GM10847 (cell line): ENCODE results near the gene MYRIP.

Experiments used
- POLR2A ChIP-seq: IDR thresholded peaks from 2 replicates; pipeline ENCODE4 v1.6.1; 2011; ENCODE audit not compliant: insufficient read length; ENCODE audit errors: extremely low read depth

MYRIP gene

GRCh38 chr3:40152482-40153133 lies 343.2 kb downstream of the MYRIP start:
- TF ChIP-seq POLR2A: no peak

GRCh38 chr3:40160933-40161332 lies 351.5 kb downstream of the MYRIP start:
- no peak for TF ChIP-seq POLR2A

- TF ChIP-seq POLR2A: no peak
Measured at GRCh38 chr3:40162616-40163015, 353.2 kb downstream of the MYRIP start.

- TF ChIP-seq POLR2A: no peak
Measured at GRCh38 chr3:40166997-40167396, 357.6 kb downstream of the MYRIP start.

GRCh38 chr3:40167958-40168357 lies 358.5 kb downstream of the MYRIP start:
- TF ChIP-seq POLR2A: no peak

- no peak for TF ChIP-seq POLR2A
Measured at GRCh38 chr3:40169983-40170382, 360.6 kb downstream of the MYRIP start.

- no peak for TF ChIP-seq POLR2A
Measured at GRCh38 chr3:40170395-40170794, 361.0 kb downstream of the MYRIP start.

- no peak for TF ChIP-seq POLR2A
Measured at GRCh38 chr3:40172560-40172959, 363.2 kb downstream of the MYRIP start.

- TF ChIP-seq POLR2A: no peak
Measured at GRCh38 chr3:40173227-40173721, 363.9 kb downstream of the MYRIP start.

GRCh38 chr3:40178012-40178594 lies 368.7 kb downstream of the MYRIP start:
- TF ChIP-seq POLR2A: no peak

- TF ChIP-seq POLR2A: no peak
Measured at GRCh38 chr3:40179016-40179415, 369.6 kb downstream of the MYRIP start.

- no peak for TF ChIP-seq POLR2A
Measured at GRCh38 chr3:40181182-40181581, 371.8 kb downstream of the MYRIP start.

GRCh38 chr3:40185029-40185695 lies 375.8 kb downstream of the MYRIP start:
- no peak for TF ChIP-seq POLR2A

- no peak for TF ChIP-seq POLR2A
Measured at GRCh38 chr3:40186508-40186907, 377.1 kb downstream of the MYRIP start.

- no peak for TF ChIP-seq POLR2A
Measured at GRCh38 chr3:40187945-40188344, 378.5 kb downstream of the MYRIP start.

GRCh38 chr3:40189118-40189517 lies 379.7 kb downstream of the MYRIP start:
- no peak for TF ChIP-seq POLR2A
